OCI-LY3 (cell line): ENCODE results near the gene TTC17.
A peak's percentile ranks its signal among the peaks of the same experiment; 100 is the strongest.

ENCODE experiments used
- H2AFZ ChIP-seq: fragments of 200-600, 300-600 bp; shearing (Covaris generic); 2 replicates; pipeline ENCODE4 v1.6.0; 2014; ENCODE audit warnings: antibody characterized with exemption, low read depth, low read length
- H3K27ac ChIP-seq: fragments of 200-600, 300-600 bp; sonication (generic); 2 replicates; pipeline ENCODE4 v1.5.1; 2014; ENCODE audit warnings: mild to moderate bottlenecking, low read length, moderate library complexity, mixed read lengths
- H3K27me3 ChIP-seq: fragments of 200-600, 300-600 bp; sonication (generic); 2 replicates; pipeline ENCODE4 v1.6.1; 2014; ENCODE audit warnings: low read depth, low read length, mixed read lengths
- H3K36me3 ChIP-seq: fragments of 200-600, 300-600 bp; sonication (generic); replicated peaks from 2 replicates; pipeline ENCODE3; 2014; ENCODE audit warnings: low read depth, low read length, mixed read lengths
- H3K4me1 ChIP-seq: fragments of 300-600, 200-600 bp; sonication (generic); 2 replicates; pipeline ENCODE4 v1.6.1; 2014; ENCODE audit warnings: low read length, mixed read lengths
- H3K4me2 ChIP-seq: fragments of 200-600, 300-600 bp; sonication (generic); 2 replicates; pipeline ENCODE4 v1.6.1; 2014; ENCODE audit warnings: low read length, mixed read lengths
- H3K4me3 ChIP-seq: fragments of 300-600, 200-600 bp; sonication (generic); 2 replicates; pipeline ENCODE4 v1.5.1; 2014; ENCODE audit warnings: antibody characterized with exemption, mild to moderate bottlenecking, low read length, moderate library complexity
- H3K79me2 ChIP-seq: fragments of 300-600, 200-600 bp; shearing (Covaris generic); 2 replicates; pipeline ENCODE4 v1.6.1; 2014; ENCODE audit warnings: mild to moderate bottlenecking, low read length, mixed read lengths
- H3K9ac ChIP-seq: fragments of 300-600, 200-600 bp; shearing (Covaris generic); 2 replicates; pipeline ENCODE4 v1.6.0; 2014; ENCODE audit warnings: mild to moderate bottlenecking, low read length, moderate library complexity
- H3K9me3 ChIP-seq: fragments of 200-600, 300-600 bp; shearing (Covaris generic); 2 replicates; pipeline ENCODE4 v1.6.1; 2014; ENCODE audit warnings: low read length, mixed read lengths; ENCODE audit not compliant: insufficient read depth
- H4K20me1 ChIP-seq: fragments of 200-600, 300-600 bp; sonication (generic); 2 replicates; pipeline ENCODE4 v1.6.1; 2016; ENCODE audit warnings: low read length, mixed read lengths; ENCODE audit not compliant: insufficient read depth
- EZH2phosphoT487 ChIP-seq: fragments of 200-600 bp; shearing (Covaris generic); IDR thresholded peaks from 2 replicates; pipeline ENCODE4 v1.6.1; 2018; ENCODE audit warnings: antibody characterized with exemption, mixed run types, low read depth
- TF ChIP-seq, protein P1 (sequence below): fragments of 200-600, 300-600 bp; sonication (generic); IDR thresholded peaks from 2 replicates; pipeline ENCODE4 v1.5.1; 2014; ENCODE audit warnings: antibody characterized with exemption, low read length, low read depth

Gene TTC17

DNA sequence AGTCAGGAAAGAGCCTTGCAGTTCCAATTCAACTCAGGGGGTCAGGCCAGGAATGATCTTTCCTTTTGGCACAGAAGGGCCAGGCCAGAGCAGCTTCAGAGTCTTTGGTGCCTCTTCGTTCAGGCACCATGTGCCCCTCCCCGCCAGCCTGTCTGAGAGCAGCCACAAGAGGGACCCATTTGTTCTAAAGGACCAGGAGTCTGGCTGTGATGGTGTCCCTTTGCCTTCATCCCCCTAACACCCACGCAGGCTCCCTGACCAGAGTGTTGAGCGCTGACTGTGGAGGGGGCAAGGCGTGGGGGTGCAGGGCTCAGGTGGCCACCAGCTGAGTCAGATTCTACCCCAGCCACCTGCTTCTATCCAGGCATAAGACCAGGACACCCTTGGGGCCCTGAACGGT is 156.4 kb downstream of the TTC17 start:
- Histone ChIP-seq H3K27ac (no peak overlapping the region), H3K36me3 (no peaks in the 10 kb centered on the region), H3K27me3 (peaks cover 73% of the 10 kb centered on the region), H3K9ac (no peak overlapping the region), H3K79me2 (no peaks in the 10 kb centered on the region), H3K4me1 (peaks cover 6% of the 10 kb centered on the region), H3K4me3 (no peak overlapping the region), H4K20me1 (no peaks in the 10 kb centered on the region), H2AFZ (no peak overlapping the region), H3K4me2 (no peak overlapping the region), H3K9me3 (no peaks in the 10 kb centered on the region)
- TF ChIP-seq EZH2phosphoT487 = no peak
- TF ChIP-seq, protein P1, sequence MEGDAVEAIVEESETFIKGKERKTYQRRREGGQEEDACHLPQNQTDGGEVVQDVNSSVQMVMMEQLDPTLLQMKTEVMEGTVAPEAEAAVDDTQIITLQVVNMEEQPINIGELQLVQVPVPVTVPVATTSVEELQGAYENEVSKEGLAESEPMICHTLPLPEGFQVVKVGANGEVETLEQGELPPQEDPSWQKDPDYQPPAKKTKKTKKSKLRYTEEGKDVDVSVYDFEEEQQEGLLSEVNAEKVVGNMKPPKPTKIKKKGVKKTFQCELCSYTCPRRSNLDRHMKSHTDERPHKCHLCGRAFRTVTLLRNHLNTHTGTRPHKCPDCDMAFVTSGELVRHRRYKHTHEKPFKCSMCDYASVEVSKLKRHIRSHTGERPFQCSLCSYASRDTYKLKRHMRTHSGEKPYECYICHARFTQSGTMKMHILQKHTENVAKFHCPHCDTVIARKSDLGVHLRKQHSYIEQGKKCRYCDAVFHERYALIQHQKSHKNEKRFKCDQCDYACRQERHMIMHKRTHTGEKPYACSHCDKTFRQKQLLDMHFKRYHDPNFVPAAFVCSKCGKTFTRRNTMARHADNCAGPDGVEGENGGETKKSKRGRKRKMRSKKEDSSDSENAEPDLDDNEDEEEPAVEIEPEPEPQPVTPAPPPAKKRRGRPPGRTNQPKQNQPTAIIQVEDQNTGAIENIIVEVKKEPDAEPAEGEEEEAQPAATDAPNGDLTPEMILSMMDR = peak; percentile 45

DNA sequence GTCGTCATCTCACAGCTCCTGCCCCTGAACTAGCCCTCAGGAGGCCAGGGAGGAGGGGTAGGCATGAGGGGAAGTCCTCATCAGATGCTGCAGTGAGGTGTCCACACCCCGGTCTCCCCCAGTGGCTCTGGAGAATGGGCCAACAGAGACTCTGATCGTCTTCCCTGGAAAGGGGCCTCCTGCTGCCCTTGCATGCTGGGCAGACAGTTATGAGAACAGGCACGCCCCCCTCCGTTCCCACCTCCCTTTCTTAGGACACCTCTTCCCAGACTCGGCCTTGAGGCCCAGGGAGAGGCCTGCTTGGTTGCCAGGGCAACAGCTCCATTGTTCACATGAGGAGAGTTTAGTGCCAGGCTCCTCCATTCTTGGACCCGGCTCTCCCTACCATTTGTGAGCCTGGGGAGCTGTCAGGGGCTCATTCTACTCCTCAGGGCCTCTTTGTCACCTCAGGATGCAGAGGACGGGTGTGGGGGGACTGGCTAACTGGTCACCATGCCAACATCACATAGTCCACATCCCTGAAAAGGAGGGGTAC is 157.7 kb downstream of the TTC17 start:
- Histone ChIP-seq H2AFZ (no peak overlapping the region), H4K20me1 (no peaks in the 10 kb centered on the region), H3K79me2 (no peaks in the 10 kb centered on the region), H3K27me3 (peaks cover 65% of the 10 kb centered on the region), H3K4me1 (peaks cover 6% of the 10 kb centered on the region), H3K27ac (no peak overlapping the region), H3K9ac (no peak overlapping the region), H3K4me2 (no peak overlapping the region), H3K36me3 (no peaks in the 10 kb centered on the region), H3K4me3 (no peak overlapping the region), H3K9me3 (peaks cover 11% of the 10 kb centered on the region; the same call in 1 of the 2 replicates)
- no peak for TF ChIP-seq EZH2phosphoT487
- TF ChIP-seq, protein P1 = no peak

DNA sequence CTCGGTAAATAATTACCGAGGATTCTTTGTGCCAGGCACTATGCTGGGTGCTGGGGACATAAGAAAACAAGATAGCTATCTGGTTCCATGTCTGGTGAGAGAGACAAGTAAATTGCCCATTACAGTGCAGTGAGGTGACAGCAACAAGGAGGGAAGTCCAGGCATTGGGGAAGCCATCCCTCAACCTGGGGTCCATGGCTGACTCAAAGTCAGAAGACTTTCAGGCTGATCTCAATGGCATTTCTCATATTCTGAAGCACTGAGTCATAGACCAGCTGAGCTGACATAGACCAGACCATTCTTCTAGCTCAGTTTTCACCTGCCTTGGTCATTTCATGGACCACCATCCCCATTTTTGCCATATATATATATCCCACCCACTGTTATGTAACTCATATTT is 158.8 kb downstream of the TTC17 start:
- H3K27ac ChIP-seq = no peak overlapping the region
- H3K79me2 ChIP-seq = no peaks in the 10 kb centered on the region
- H3K27me3 ChIP-seq = peaks cover 54% of the 10 kb centered on the region
- no peak overlapping the region for H3K9ac ChIP-seq
- H3K4me3 ChIP-seq = no peak overlapping the region
- H4K20me1 ChIP-seq = no peaks in the 10 kb centered on the region
- H3K4me2 ChIP-seq = no peak overlapping the region
- H2AFZ ChIP-seq = no peak overlapping the region
- no peaks in the 10 kb centered on the region for H3K36me3 ChIP-seq
- TF ChIP-seq EZH2phosphoT487 = no peak
- TF ChIP-seq, protein P1 = no peak
- H3K9me3 ChIP-seq = peaks cover 11% of the 10 kb centered on the region; the same call in 1 of the 2 replicates
- H3K4me1 ChIP-seq = peaks cover 6% of the 10 kb centered on the region

DNA sequence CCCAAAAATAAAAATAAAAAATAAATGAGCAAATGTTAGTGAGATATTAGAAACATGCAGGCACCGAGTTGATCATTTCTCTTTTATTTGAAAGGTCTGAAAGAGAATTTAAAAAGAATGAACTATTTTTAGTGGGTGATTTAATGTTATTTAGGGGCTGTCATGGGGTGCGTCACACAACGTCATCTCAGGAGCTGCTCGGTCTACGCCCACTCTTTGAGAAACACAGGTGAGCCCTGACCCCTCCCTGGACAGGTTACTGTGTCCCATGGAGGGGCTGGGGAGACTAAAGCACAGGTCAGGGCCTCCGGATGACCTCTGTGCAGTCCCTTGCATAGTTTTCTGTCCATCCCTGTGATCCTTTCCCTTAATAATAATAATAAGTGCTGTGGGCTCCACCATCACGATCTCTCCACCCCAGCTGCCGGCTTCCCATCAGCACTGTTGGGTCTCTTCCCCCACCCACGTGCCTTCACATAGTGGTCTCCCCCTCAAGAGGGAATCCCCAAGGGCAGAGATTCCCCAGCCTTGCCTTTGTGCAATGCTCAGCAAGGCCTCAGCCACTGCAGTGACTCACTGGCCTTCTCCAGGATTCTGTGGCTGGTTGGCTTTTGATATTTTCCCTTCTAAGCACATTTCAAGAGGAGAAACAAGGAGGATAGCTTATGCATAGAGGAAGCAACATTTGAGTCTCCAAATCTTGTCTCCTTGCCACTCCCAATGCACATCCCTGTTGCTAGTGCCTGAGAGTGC is 159.9 kb downstream of the TTC17 start:
- Histone ChIP-seq H2AFZ (no peak overlapping the region), H4K20me1 (no peaks in the 10 kb centered on the region), H3K36me3 (no peaks in the 10 kb centered on the region), H3K4me3 (no peak overlapping the region), H3K4me2 (no peak overlapping the region), H3K9ac (no peak overlapping the region), H3K79me2 (no peaks in the 10 kb centered on the region), H3K27ac (no peak overlapping the region), H3K4me1 (peaks cover 6% of the 10 kb centered on the region), H3K27me3 (peaks cover 51% of the 10 kb centered on the region), H3K9me3 (peaks cover 11% of the 10 kb centered on the region; the same call in 1 of the 2 replicates)
- TF ChIP-seq EZH2phosphoT487 = no peak
- TF ChIP-seq, protein P1 = no peak
